GM18526 (cell line): Measurements from ENCODE around the gene NTM.

Experiments used
- POLR2A ChIP-seq: IDR thresholded peaks from 3 replicates; pipeline ENCODE4 v1.6.1; 2011; ENCODE audit not compliant: insufficient read length; ENCODE audit errors: extremely low read depth

Gene NTM

DNA sequence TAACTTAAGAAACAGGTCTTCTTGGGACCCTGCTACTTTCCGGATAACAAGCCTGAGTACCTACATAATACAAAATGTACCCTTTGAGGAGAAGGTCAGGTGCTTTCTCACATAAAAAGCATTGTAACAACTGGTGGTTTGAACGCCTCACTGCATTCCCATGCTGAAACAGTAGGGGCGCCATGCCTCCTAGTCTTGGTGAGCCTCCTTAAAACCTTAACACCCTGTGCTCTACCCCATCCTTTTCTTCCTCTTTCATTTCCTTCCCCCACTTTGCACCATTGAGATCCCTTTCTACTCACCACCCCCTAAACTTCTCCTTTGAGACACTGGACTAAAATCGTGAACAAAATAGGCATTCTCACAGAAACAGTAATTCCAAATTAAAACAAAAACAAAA is 729.3 kb downstream of the NTM start:
- TF ChIP-seq POLR2A, result no peak

DNA sequence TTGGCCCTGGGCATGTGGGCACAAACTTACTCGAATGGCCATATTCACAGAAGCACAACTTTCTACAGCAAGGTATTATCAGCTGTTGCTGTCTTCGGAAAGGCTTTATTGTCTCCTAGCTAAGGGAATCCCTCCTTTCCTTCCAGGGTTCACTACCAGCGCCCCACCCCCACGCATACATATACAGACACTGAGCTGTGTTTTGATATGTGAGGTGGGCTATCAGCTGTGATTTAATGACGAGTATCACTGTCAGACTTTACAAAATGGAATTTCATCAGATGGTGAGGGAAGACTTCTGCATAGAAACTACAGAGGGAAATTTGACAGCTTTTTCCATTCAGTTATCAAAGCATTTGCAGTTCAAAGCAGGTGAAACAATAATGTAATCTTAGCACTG is 730.2 kb downstream of the NTM start:
- no peak for TF ChIP-seq POLR2A

DNA sequence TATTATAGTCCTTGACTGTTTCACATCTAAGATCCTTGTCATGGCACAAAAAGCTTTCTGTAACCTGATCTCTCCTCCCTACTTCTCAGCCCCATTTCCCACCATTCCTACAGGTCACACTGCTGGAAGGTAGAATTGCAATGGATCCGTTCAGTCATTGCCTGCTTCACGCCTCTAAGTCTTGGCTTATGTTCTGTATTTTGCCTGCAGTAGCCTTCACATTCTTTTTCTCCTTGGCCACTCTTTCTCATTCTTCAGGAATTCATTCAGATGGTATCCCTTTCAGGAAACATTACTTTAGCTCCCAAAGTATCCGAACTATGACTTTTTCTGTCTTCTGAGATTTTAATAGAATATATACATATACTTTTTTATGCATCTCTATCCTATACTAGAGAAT is 731.5 kb downstream of the NTM start:
- TF ChIP-seq POLR2A, result no peak

DNA sequence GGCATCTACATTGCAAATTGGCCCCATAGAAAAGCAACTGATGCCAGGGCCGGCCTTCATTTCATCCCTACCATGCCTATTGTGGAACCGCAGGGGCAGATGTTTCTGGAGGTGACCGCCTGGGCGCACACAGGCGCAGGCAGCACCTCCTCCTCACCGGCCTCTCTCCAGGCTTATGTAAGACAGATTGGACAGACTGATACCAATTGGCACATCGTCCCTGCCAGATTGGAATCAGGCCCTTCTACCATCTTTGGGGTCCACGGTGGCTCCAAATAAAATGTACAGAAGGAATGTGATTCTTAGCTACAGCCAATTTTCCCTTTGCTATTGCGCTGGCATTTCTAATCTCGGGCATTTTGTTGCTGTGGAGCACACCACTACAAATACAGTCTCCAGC is 732.6 kb downstream of the NTM start:
- TF ChIP-seq POLR2A, result no peak

DNA sequence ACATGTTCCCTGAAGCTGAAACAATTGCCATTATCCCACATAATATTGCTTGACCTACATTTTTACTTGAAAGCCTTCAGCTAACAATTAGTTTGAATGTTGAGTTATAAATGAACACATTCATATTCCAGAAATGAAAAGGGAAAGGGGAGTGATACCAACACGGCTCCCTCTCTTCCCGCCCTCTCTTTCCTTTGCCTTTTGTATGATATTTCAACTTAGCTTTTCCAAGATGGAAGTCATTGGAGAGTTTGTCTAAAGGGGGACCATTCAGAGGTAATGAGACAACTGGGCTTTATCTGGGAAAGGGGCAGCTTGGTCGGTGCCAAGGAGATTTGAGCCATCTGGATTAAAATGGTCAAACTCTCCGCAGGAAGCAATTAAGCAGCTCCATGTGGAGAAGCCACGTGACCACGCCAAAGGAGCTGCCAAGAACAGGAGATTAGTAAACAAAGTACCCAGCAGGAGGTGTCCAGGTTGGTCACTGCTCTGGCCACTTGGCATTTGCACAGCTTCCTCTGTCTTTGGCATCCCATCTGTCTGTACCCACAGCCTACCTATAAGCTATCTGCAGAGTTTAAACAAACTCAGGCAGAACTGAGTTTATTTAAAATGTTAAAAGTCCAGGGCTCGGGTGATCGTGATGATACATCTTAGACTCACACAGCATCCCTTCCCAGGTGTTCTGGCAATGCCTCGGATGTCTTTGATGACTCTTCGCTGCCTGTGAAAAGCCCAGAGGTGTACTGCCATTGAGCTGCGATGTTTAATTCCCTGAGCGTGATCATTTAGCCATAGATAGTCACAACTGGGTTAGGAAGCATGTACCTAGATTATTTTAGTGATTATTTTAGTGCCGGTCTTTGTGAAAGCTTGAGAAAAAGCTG is 735.9 kb downstream of the NTM start:
- TF ChIP-seq POLR2A, result no peak

DNA sequence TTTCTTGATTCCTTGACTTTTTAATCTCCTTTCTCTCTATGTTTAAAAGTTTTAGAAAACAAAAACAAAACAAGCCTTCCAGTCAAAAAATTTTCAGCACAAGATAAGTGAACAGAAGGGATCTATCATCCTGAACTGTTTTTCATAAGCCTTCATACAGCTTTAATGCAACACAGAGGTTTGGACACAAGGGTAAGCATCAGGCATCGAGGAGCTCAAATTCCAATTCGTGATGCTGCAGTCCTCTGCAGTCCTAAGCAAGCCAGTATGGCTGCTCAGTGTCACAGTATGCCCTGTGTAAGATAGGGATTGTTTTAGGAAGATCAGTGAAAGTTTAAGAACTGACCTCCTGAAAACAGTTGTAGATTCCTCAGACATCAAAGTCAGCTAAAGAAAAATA is 740.9 kb downstream of the NTM start:
- TF ChIP-seq POLR2A, result no peak

DNA sequence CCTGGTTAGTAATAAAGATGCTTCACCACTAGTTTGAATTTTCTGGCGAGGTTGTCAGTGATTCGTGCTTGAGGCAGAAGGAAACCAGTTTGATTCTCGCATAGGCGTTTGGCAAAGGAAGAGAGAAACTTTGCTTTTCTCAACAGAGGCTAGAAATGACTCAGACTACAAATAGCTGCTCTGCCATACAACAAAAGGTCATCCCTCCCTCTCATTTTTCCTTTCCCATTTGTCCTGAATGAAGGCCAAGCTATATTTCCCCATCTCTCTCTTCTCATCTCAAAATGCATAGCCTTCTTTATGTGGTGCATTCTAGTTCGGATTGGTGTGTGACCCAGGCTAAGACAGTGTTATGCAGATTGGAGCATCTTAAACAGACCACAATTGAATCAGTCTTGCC is 741.4 kb downstream of the NTM start:
- TF ChIP-seq POLR2A, result no peak

DNA sequence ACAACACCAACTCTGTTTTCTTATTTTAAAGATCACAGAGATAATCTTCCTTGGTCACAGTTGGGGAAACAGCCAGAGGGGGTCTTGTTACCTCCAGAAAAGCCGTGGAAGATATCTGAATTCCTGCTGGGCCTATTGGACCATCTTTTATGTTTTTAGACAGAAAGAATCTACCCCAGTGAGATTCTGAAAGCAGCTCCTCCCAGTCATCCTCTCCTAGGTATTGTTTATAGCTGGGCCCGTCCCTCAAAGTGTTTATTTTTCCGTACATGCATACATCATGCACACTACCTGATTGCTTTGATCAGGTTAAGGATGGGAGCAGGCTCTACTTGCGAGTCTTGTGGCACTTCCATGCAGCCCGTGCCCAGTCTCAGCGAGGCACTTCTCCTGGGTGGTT is 742.4 kb downstream of the NTM start:
- TF ChIP-seq POLR2A, result no peak

DNA sequence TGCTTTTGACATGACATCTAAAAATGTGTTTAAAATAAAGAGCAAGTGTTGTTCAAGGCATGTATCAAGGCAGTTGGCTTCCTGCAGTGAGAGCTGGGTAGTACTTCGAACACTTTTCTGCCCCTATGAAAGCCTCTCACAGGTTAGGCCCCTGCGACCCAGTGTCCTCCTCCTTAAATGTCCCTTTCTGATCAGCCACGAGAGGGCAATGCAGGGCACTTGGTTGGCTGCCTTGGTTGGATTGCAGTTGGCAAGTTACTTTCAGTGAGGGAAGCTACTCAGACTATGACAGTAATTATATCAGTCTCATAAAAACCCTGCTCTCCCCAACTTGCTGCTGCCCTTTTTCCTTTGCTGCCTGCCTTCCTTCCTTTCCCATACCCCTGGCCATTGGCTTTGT is 743.8 kb downstream of the NTM start:
- TF ChIP-seq POLR2A, result no peak

DNA sequence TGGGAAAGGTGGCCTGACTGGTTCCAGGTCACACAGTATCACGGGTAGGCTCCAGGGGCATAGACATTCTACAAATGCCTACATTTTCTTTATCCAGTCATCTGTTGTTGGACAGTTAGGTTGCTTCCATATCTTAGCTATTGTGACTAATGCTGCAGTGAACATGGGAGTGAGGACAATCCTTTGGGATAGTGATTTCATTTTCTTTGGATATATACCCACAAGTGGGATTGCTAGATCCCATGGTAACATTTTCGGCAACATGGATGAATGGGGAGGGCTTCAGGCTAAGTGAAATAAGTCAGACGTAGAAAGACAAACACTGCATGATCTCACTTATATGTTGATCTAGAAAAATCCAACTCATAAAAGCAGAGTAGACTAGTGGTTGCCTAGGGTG is 744.3 kb downstream of the NTM start:
- no peak for TF ChIP-seq POLR2A

DNA sequence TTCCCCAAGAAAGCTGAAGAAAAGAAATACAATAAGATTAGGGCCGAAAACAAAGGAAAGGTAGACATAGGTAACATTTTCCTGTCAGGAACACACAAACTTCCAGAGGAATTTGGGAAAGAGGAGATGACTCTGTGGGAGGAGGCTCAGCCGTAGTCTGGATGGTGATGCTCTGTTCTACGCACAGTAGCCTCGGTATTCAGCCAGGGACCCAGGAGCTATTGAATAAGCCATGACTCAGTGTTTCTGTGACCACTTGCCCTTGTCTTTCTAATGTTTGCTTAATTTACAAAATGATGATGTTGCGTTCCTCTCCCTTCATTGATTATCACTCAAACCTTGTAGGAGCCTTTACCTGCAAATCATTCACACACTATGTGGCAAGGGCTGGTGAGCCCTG is 745.0 kb downstream of the NTM start:
- TF ChIP-seq POLR2A, result no peak

DNA sequence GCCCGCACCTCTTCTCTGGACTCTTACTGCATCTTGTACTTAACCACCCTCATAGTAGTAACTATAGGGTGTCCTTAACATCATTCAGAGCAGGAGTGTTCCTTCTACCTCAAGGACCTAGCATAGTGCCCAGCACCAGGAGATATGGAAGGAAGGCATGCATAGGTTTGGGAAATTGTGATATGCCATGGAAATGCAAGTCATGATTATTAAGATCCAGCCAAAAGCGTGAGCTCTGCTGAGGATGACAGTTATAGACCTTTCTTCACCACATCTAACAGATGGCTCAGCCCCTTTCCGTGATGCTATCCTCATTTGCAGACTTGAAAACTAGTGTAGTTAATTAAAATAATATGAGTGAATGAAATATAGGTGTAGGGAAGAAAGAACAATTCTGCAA is 746.1 kb downstream of the NTM start:
- TF ChIP-seq POLR2A, result no peak

DNA sequence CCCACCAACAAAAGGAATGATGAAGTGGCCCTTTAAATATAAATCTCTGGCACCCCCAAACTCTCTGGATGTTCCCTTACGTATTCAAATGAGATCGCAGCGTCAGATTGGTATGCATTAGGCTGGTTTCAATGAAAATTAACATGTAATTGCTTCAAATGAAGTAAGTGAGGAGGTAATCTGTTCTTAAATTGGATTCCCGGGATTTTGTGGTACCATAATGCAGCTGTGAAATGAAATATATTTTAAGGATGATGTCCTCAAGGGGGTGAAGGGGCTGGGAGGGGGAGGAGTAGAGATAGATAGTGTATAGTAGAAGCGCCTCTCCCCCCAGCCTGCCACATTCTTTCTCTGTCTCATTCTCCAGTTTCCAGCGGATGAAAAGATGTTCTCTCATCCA is 748.2 kb downstream of the NTM start:
- no peak for TF ChIP-seq POLR2A

DNA sequence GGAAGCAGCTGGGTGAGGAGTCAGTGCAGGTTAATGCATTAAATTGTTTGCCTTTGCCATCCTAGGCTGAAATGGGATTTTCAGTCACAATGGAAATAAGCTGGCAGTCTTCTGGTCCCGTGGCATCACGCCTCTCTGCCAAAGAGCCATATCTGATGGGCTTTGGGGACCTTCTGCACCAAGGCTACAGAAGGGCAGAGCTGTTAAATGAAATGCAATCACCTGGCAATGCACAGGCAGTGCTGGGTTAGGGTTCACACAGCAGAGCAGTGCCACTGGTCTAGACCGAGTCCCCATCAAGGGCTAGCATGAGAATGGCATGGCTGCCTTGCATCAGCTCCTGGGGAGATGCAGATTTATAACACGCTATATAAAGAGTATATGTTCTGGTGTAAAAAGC is 749.2 kb downstream of the NTM start:
- no peak for TF ChIP-seq POLR2A

DNA sequence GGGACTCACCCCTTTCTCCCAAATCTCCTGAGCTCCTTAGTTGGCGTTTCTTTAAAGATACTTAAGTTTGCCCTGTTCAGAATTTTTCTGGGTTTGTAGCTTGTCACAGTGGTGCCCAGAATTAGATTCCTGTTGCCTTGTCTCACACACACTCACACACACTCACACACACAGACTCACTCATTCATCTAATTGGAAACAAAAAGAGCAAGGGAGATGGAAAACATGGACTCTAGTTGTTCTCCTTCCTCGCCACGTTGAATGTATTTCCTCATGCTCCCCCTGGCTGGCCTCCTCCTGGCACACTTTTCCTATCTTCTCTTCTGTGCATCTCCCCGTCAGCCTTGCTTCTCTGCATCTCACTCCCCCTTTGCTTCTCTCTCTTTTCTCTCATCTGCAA is 752.3 kb downstream of the NTM start:
- no peak for TF ChIP-seq POLR2A

DNA sequence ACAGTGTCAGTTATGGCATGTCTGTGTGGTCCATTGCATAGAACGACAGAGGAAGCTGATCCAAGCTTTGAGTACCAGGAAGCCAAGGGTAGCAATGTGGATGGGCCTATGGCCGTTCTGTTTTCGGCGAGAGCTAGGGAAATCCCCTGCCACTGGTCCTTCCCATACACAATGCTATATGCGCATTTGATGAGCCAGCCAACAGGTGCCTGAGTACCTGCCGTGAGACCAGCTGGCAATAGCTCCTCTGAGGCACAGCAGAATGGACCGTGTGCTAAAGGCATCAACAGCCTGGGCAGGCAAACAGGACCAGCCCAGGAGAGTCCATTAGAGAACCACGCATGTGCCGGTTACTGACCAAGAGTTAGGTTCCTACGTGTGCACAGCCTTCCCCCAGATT is 753.0 kb downstream of the NTM start:
- no peak for TF ChIP-seq POLR2A
